ENCODE data around the gene DYSF.

GRCh38 chr2:71563872-71564271, 110.5 kb downstream of the DYSF start:
- TF ChIP-seq CTCF (IDR thresholded peaks at IDR 0.05; ENCODE audit: low read depth, low read length) (no peak), EZH2phosphoT487 (IDR thresholded peaks at IDR 0.05; ENCODE audit: low read depth) (no peak)
